Liver (tissue), 9 donors: ENCODE results near the gene AMACR. TPM values are rescaled to one million over a fixed set of nuclear protein-coding genes. Genes with fewer than 3 reads are reported as not detected.

Source experiments
- DNase-seq: peaks from one replicate; pipeline ENCODE4 v3.0.0-alpha.2; 2017; ENCODE audit warnings: low spot score
- H3K27ac ChIP-seq, 2 donors: one replicate each; pipeline ENCODE4 v1.7.0; 2013; ENCODE audit warnings: inconsistent platforms in 2 of 2, low read length in 2 of 2, control low read depth in 1 of 2, low read depth in 1 of 2, mild to moderate bottlenecking in 1 of 2
- H3K27me3 ChIP-seq, 4 donors: one replicate each; pipeline versions ENCODE4 v1.6.1 to v1.7.0; 2013; ENCODE audit warnings: low read length in 3 of 4, inconsistent platforms in 1 of 4, mild to moderate bottlenecking in 1 of 4, moderate library complexity in 1 of 4; ENCODE audit not compliant: control insufficient read depth in 4 of 4, insufficient read depth in 4 of 4
- H3K36me3 ChIP-seq, 4 donors: one replicate each; pipeline versions ENCODE4 v1.6.1 to v1.7.0; 2013; ENCODE audit warnings: low read length in 3 of 4, mild to moderate bottlenecking in 3 of 4, low read depth in 1 of 4, moderate library complexity in 1 of 4; ENCODE audit not compliant: control insufficient read depth in 4 of 4, insufficient read depth in 3 of 4
- H3K4me1 ChIP-seq, 4 donors: one replicate each; pipeline versions ENCODE4 v1.6.1 to v1.7.0; 2013; ENCODE audit warnings: low read length in 3 of 4, mild to moderate bottlenecking in 3 of 4, moderate library complexity in 1 of 4; ENCODE audit not compliant: control insufficient read depth in 4 of 4, insufficient read depth in 4 of 4
- H3K4me3 ChIP-seq, 3 donors: one replicate each; pipeline versions ENCODE4 v1.6.1 to v1.7.0; 2013; ENCODE audit warnings: low read length in 3 of 3, control low read depth in 1 of 3, low read depth in 1 of 3, mild to moderate bottlenecking in 1 of 3
- H3K9ac ChIP-seq, 2 donors: one replicate each; pipeline ENCODE4 v1.7.0; 2013; ENCODE audit warnings: low read length in 2 of 2, mild to moderate bottlenecking in 2 of 2, moderate library complexity in 2 of 2, control low read depth in 1 of 2, low read depth in 1 of 2
- H3K9me3 ChIP-seq, 4 donors: one replicate each; pipeline versions ENCODE4 v1.6.1 to v1.7.0; 2013; ENCODE audit warnings: low read length in 3 of 4; ENCODE audit not compliant: control insufficient read depth in 4 of 4
- ATF3 ChIP-seq: IDR thresholded peaks from 2 replicates; pipeline ENCODE4 v1.6.1; 2016; ENCODE audit warnings: antibody characterized with exemption
- CTCF ChIP-seq: fragments of 150-350 bp; IDR thresholded peaks from 2 replicates; pipeline ENCODE4 v1.5.1; 2017; ENCODE audit warnings: improper control_type of control experiment, low read depth, low read length; ENCODE audit not compliant: missing input control
- FOXA1 ChIP-seq: IDR thresholded peaks from 2 replicates; pipeline ENCODE4 v1.6.1; 2016; ENCODE audit warnings: antibody characterized with exemption
- FOXA2 ChIP-seq: IDR thresholded peaks from 2 replicates; pipeline ENCODE4 v1.6.1; 2016; ENCODE audit warnings: antibody characterized with exemption
- GABPA ChIP-seq, 2 donors: IDR thresholded peaks in 1 of 2; conservative IDR thresholded peaks in 1 of 2; 2 replicates each; pipeline ENCODE4 v1.6.1; 2016; ENCODE audit warnings: antibody characterized with exemption in 2 of 2, mild to moderate bottlenecking in 1 of 2, moderate library complexity in 1 of 2
- HNF4A ChIP-seq, 2 donors: conservative IDR thresholded peaks; 2 replicates each; pipeline ENCODE4 v1.6.1; 2016; ENCODE audit warnings: antibody characterized with exemption in 2 of 2, mild to moderate bottlenecking in 2 of 2
- HNF4G ChIP-seq: IDR thresholded peaks from 2 replicates; pipeline ENCODE4 v1.6.1; 2016; ENCODE audit warnings: antibody characterized with exemption
- JUND ChIP-seq, 2 donors: IDR thresholded peaks; 2 replicates each; pipeline ENCODE4 v1.6.1; 2016; ENCODE audit warnings: antibody characterized with exemption in 2 of 2
- MAX ChIP-seq: IDR thresholded peaks from 2 replicates; pipeline ENCODE4 v1.6.1; 2016; ENCODE audit warnings: antibody characterized with exemption
- NR2F2 ChIP-seq: IDR thresholded peaks from 2 replicates; pipeline ENCODE4 v1.6.1; 2016; ENCODE audit warnings: antibody characterized with exemption
- RAD21 ChIP-seq, 2 donors: IDR thresholded peaks; 2 replicates each; pipeline ENCODE4 v1.6.1; 2016; ENCODE audit warnings: antibody characterized with exemption in 2 of 2, mild to moderate bottlenecking in 2 of 2
- REST ChIP-seq: IDR thresholded peaks from 2 replicates; pipeline ENCODE4 v1.6.1; 2016; ENCODE audit warnings: antibody characterized with exemption, mild to moderate bottlenecking
- RXRA ChIP-seq, 2 donors: IDR thresholded peaks; 2 replicates each; pipeline ENCODE4 v1.6.1; 2017 to 2018; ENCODE audit warnings: antibody characterized with exemption in 2 of 2, mild to moderate bottlenecking in 1 of 2
- TAF1 ChIP-seq: conservative IDR thresholded peaks from 2 replicates; pipeline ENCODE4 v1.6.1; 2016; ENCODE audit warnings: antibody characterized with exemption, mild to moderate bottlenecking
- YY1 ChIP-seq: IDR thresholded peaks from 2 replicates; pipeline ENCODE4 v1.6.1; 2016; ENCODE audit warnings: antibody characterized with exemption, mild to moderate bottlenecking
- ZBTB33 ChIP-seq: IDR thresholded peaks from 2 replicates; pipeline ENCODE4 v1.6.1; 2016; ENCODE audit warnings: antibody characterized with exemption
- WGBS: extraction: QIAGEN DNeasy Blood & Tissue Kit; methylation state at CpG from one replicate; pipeline ENCODE4 v1.1.7; 2013; 5-methylcytosine and 5-hydroxymethylcytosine counted together
- polyA plus RNA-seq, 2 donors: library from polyadenylated mRNA; stranded (reverse) in 1 of 2; unstranded in 1 of 2; fragments of 200-250 nt in 1 of 2; fragments of >200 nt in 1 of 2; fragmentation: Nextera tagmentation in 1 of 2; extraction: Ambion mirVana in 1 of 2; gene quantifications; one replicate each; pipeline versions ENCODE4 v1.2.1 to v1.2.3, GENCODE V29; 2013 to 2015
- total RNA-seq, 2 donors: library from RNA; depleted of rRNA; stranded (reverse); fragments of >200 nt; gene quantifications; one replicate each; pipeline ENCODE4 v1.2.3, GENCODE V29; 2014
- donor health status: healthy.
- donor health status: healthy.
- donor health status: healthy.
- donor health status: healthy.
- donor health status: healthy.

The AMACR gene
- total and polyA plus RNA-seq, 4 donors, result 15.6 to 48.5 (median 31.7) TPM

- H3K27ac ChIP-seq, result no peak overlapping the region
- H3K27me3 ChIP-seq, result no peaks in the 10 kb centered on the region
- DNase-seq, result no peak
- 93% methylated on average over 3 of the region's 3 CpGs for WGBS
- H3K4me1 ChIP-seq, result peaks cover 2 to 16% (median 3%) of the 10 kb centered on the region in 4 donors
- no peak overlapping the region for H3K9ac ChIP-seq
- H3K4me3 ChIP-seq, result no peak overlapping the region
- no peak for TF ChIP-seq HNF4G
- TF ChIP-seq YY1, result no peak
- no peak for TF ChIP-seq MAX
- TF ChIP-seq RAD21 (IDR thresholded peaks at IDR 0.05), result no peak
- no peak for TF ChIP-seq CTCF
- no peak for TF ChIP-seq RXRA (IDR thresholded peaks at IDR 0.05)
- no peak for TF ChIP-seq FOXA1
- no peak for TF ChIP-seq HNF4A (conservative IDR thresholded peaks at IDR 0.05)
- no peak for TF ChIP-seq FOXA2
- TF ChIP-seq REST, result no peak
- no peak for TF ChIP-seq NR2F2
- H3K9me3 ChIP-seq, result no peaks in the 10 kb centered on the region
- H3K36me3 ChIP-seq, result no peaks in the 10 kb centered on the region
Measured at GRCh38 chr5:34045023-34045422, 37.2 kb upstream of the AMACR start.

GRCh38 chr5:34043099-34043876 lies 35.4 kb upstream of the AMACR start, which contains the start of gene C1QTNF3:
Gene C1QTNF3 (minus strand): TSS chr5:34043213. CDS start chr5:34043125, 88 bp downstream.
- TF ChIP-seq JUND (IDR thresholded peaks at IDR 0.05), result no peak
- TF ChIP-seq NR2F2, result no peak
- TF ChIP-seq GABPA (IDR thresholded peaks at IDR 0.05 in 1 of 2, conservative IDR thresholded peaks at IDR 0.05 in 1 of 2), result no peak
- no peak for TF ChIP-seq ZBTB33
- no peak for TF ChIP-seq REST
- TF ChIP-seq ATF3, result no peak
- TF ChIP-seq FOXA2, result no peak
- TF ChIP-seq HNF4A (conservative IDR thresholded peaks at IDR 0.05), result no peak
- TF ChIP-seq YY1, result no peak
- TF ChIP-seq TAF1, result no peak
- no peak for TF ChIP-seq CTCF
- no peaks in the 10 kb centered on the region for H3K36me3 ChIP-seq
- no peaks in the 10 kb centered on the region for H3K27me3 ChIP-seq
- H3K27ac ChIP-seq, result no peak within 1 kb of the TSS
- no peaks in the 10 kb centered on the region for H3K9me3 ChIP-seq
- no peak within 1 kb of the TSS for H3K9ac ChIP-seq
- no peak for DNase-seq
- peaks cover 3 to 24% (median 4%) of the 10 kb centered on the region in 4 donors for H3K4me1 ChIP-seq
- 75% methylated on average over 10 of the region's 10 CpGs for WGBS
- H3K4me3 ChIP-seq, result no peak within 1 kb of the TSS
